HG02884 (cell line): Measurements from ENCODE around the gene ARCN1.

Experiments used
- ATAC-seq: cut with Tn5 transposase; IDR thresholded peaks from one replicate; pipeline ENCODE4 v1.9.1; 2021; ENCODE audit warnings: mild to moderate bottlenecking, moderate library complexity; ENCODE audit not compliant: unreplicated experiment

The ARCN1 gene

GRCh38 chr11:118572061-118572980 lies at the start of gene ARCN1:
Gene ARCN1, plus strand, starts transcription at chr11:118572409. Its CDS starts 139 bp downstream, at chr11:118572548.
- peak; percentile 70 for ATAC-seq

- ATAC-seq, result no peak
These were observed 49.6 kb upstream of the ARCN1 start for GRCh38 chr11:118522571-118523072.

DNA sequence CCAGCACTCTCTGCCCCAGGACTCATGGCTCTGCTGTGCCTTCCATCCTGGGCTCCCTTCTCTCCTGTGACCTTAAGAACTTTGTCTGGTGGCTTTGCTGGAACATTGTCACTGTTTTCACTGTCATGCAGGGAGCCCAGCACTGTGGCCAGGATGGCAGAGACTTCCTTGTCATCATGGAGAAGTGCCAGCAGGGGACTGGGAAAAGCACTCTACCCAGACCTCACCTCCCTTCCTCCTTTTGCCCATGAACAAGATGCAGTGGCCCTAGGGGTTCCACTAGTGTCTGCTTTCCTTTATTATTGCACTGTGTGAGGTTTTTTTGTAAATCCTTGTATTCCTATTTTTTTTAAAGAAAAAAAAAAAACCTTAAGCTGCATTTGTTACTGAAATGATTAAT lies 47.9 kb upstream of the ARCN1 start:
- no peak for ATAC-seq

GRCh38 chr11:118524757-118525470 lies 47.3 kb upstream of the ARCN1 start:
- no peak for ATAC-seq

GRCh38 chr11:118526688-118527087 lies 45.5 kb upstream of the ARCN1 start:
- no peak for ATAC-seq

DNA sequence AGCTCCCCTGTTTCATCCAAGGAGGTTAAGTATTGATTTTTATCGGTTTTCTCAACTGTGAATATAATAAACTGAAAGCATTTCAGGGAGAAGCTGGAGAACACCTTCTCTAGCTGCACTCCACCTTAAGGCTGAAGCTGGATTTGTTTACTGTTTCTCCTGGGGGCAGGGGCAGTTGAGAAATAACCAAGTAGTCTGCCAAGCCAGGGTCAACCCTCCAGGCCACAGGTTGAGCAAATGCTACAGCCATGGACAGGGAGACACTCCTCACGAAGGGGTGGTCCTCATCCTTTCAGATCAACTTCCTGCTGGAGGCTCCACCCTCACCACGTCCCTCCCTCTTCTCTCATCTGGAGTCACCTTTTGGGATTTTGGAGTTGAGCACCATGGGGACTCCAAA lies 45.1 kb upstream of the ARCN1 start, which contains the start of gene TTC36:
TSS of gene TTC36 (plus strand) at position 366 of the 400 bp plus-strand sequence. CDS start at position 387, 21 bp downstream.
- ATAC-seq, result no peak

DNA sequence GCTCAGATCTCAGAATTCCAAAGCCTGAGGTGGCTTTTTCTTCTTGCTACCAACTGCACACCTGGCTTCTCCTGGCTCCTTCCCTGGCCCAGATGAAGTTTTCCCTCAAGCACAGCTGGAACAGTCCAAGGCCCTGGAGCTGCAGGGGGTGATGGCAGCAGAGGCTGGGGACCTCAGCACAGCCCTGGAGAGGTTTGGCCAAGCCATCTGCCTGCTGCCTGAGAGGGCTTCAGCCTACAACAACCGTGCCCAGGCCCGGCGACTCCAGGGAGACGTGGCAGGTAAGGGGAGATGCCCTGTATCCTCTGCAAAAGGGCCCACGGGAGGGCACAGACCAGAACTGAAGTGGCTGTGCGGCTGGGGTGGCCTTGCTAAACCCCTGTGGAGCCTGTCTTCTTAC lies 43.7 kb upstream of the ARCN1 start:
- no peak for ATAC-seq

GRCh38 chr11:118529584-118530175 lies 42.5 kb upstream of the ARCN1 start:
- no peak for ATAC-seq

DNA sequence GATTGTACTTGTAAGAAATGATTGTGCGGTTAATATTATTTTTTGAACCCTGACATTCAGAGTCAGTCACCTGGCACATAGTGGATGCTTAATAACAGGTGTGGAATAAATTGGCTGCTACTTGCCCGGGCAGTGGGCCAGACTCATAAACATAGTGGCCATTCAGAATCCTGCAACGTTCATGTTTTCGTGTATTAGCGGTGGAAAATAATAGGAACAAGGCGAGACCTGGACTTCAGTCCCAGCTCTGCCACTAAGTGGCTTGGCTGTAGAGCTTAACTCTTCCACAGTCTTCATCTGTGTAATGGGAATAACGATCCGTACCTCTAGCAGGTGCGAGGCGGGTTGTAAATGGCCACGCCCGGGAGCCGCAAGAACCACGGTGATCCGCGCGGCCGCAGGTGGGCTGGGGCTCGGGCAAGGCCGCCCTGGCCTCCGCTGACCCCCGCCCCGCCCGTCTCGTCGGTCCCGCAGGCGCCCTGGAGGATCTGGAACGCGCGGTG lies 42.0 kb upstream of the ARCN1 start:
- peak; percentile 19 for ATAC-seq

DNA sequence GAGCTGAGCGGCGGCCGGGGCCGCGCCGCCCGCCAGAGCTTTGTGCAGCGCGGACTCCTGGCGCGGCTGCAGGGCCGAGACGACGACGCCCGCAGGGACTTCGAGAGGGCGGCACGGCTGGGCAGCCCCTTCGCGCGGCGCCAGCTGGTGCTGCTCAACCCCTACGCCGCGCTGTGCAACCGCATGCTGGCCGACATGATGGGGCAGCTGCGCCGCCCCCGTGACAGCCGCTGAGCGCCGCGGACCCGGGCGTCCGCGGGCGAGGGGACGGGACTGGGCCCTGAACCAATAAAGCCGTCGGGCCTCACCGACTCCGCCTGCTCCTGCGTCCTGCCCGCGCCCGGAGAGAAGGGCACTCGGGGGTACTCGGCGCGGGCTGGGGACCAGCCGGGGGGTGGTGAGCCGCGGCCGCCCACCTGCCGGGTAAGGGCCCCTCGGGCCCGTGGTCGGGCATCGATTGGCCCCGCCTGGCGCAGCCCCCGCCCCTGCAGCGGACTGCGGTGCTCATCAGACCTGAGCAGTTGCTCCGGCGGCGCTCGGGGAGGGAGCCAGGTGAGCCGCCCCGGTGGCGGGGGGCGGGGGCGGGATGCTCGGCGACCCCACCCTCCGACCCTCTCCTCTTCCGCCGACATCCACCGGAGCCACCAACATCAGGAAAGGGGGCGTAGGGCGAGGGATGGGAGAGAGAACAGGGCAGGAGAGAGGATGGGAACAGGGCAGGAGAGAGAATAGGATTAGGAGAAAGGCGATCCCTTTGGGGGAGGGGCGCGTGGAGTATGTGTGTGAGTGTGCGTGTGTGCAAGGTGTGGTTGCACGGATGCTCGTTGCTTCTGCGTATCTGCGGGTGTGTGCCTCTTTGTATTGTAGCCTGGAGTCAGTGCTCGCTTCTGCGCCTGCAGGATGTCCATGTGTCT lies 41.3 kb upstream of the ARCN1 start, which contains the start of gene TMEM25:
TSS of gene TMEM25 (plus strand) at position 510 of the 914 bp plus-strand sequence. CDS start 610 bp downstream, outside the sequence.
- peak; percentile 72 for ATAC-seq

- no peak for ATAC-seq
These were observed 40.6 kb upstream of the ARCN1 start for GRCh38 chr11:118531597-118532084.

GRCh38 chr11:118532091-118532490 lies 40.1 kb upstream of the ARCN1 start:
- no peak for ATAC-seq

GRCh38 chr11:118532852-118533768 lies 39.1 kb upstream of the ARCN1 start:
- ATAC-seq, result no peak

- ATAC-seq, result no peak
These were observed 38.2 kb upstream of the ARCN1 start for GRCh38 chr11:118533769-118534729.

DNA sequence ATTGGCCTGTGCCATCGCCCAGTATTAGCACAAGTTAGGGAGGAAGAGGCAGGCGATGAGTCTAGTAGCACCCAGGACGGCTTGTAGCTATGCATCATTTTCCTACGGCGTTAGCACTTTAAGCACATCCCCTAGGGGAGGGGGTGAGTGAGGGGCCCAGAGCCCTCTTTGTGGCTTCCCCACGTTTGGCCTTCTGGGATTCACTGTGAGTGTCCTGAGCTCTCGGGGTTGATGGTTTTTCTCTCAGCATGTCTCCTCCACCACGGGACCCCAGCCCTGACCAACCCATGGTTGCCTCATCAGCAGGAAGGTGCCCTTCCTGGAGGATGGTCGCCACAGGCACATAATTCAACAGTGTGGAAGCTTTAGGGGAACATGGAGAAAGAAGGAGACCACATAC lies 36.9 kb upstream of the ARCN1 start:
- no peak for ATAC-seq

- no peak for ATAC-seq
These were observed 35.5 kb upstream of the ARCN1 start for GRCh38 chr11:118536726-118537125.

GRCh38 chr11:118537409-118537980 lies 34.7 kb upstream of the ARCN1 start:
- no peak for ATAC-seq
